NK-92 (cell line): ENCODE measurements around the gene ZC3HAV1L.
"Not testable (repeated sequence)": the region's sequence is repeated elsewhere in the genome, so short reads cannot be mapped to it uniquely, and the experiment has no call there.

Source experiments
- DNase-seq: peaks from one replicate; lab custom pipeline; 2025; ENCODE audit not compliant: unreplicated experiment; lab: John Stamatoyannopoulos, UW

ZC3HAV1L gene, protein sequence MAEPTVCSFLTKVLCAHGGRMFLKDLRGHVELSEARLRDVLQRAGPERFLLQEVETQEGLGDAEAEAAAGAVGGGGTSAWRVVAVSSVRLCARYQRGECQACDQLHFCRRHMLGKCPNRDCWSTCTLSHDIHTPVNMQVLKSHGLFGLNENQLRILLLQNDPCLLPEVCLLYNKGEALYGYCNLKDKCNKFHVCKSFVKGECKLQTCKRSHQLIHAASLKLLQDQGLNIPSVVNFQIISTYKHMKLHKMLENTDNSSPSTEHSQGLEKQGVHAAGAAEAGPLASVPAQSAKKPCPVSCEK

DNA sequence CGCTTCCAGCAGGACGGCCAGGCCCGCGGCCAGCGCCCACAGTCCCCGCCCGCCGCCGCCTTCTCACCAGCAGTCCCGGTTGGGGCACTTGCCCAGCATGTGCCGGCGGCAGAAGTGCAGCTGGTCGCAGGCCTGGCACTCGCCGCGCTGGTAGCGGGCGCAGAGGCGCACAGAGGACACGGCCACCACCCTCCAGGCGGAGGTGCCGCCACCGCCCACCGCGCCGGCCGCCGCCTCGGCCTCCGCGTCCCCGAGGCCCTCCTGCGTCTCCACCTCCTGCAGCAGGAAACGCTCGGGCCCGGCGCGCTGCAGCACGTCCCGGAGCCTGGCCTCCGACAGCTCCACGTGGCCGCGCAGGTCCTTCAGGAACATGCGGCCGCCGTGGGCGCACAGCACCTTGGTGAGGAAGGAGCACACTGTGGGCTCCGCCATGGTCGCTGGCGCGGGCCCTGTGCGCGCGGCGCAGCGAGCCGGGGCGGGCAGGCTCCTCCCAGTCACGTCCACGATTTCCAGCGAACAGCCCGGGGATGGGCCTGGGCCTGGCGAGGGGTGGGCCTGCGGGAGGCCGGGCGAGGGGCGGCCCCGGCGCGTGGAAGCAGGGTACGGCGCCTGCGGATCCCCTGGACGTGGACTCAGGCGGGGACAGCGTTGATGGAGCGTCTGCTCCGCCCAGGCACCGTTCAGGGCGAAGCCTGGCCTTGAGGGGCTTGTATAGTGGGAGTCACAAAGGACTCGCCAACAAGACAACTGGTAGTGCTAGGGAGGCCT is at the start of gene ZC3HAV1L:
TSS of gene ZC3HAV1L (minus strand) at position 457 of the 768 bp plus-strand sequence. CDS start at position 432, 25 bp downstream.
- DNase-seq, result no peak

DNA sequence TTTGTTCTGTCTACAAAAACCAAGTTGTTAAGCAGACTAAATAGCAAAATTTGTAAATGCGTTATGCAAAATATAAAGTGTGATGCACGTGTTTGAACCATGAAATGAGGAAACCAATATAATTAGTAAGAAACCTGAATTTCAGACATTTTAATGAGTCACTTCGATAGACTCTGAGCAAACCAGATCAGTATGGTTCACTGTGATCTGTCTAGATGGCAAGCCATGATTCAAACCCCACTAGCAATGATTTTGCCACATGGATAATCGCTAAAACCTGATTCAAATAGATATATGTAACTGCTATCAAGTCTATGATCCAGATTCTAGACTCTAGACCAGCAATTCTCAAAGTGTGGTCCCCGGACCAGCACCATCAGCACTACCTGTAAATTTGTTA is 48.9 kb upstream of the ZC3HAV1L start:
- no peak for DNase-seq

DNA sequence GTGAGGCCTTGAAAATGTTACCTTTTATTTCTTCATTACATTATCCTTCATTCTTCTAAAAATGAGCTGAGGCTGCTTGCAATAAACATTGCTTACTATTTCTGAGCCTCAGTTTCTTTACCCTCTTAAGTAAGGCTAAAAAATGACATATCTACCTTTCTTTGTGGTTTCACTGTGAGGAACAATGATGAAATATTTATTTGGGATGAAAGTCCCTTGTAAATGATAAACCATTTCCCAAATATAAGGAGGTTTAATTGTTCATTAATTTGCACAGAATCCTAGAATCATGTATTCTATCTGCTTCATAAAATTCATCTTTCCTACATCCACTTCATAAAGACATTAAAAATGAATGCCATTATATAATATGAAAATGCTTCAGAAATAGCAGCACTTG is 45.7 kb upstream of the ZC3HAV1L start:
- no peak for DNase-seq

- DNase-seq, result no peak
Measured at GRCh38 chr7:139080905-139081304, 45.1 kb upstream of the ZC3HAV1L start.

DNA sequence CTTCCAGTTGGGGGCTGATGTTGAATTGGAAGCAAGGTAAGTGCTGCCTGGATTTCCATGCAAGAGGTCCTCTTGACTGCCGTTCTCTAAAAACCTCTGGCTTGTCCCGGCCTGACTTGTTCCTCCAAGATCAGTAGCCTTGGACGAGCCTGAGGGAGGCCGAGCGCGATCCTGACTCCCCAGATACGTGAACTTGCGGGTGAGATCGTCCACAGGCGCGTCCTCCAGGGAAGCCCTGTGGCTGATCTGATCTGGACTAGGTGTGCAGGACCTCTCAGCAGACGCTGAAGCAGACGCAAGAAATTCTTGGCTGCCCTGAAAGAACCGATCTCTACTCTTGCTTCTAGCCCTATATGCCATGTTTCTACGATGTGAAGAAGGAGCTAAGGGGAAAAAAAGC is 44.0 kb upstream of the ZC3HAV1L start:
- no peak for DNase-seq

DNA sequence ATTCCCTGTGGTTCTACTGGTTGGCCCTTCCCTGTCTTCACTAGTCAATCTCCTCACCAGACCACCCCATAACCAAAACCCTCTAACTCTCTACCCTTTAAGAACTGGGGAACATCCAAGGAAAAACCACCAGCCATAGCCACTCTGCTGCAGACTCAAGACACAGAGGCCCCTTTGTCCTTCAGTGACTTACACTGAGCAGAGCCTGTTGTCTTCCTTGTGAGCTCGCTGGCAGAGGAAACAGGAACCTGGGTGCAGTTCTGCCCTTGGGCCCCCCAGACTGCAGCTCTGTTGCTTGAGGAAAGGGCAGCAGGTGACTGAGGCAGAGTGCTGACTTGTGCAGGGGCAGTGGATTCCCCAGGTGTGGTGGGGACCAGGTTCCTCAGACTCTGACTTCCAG is 43.1 kb upstream of the ZC3HAV1L start:
- DNase-seq, result no peak

DNA sequence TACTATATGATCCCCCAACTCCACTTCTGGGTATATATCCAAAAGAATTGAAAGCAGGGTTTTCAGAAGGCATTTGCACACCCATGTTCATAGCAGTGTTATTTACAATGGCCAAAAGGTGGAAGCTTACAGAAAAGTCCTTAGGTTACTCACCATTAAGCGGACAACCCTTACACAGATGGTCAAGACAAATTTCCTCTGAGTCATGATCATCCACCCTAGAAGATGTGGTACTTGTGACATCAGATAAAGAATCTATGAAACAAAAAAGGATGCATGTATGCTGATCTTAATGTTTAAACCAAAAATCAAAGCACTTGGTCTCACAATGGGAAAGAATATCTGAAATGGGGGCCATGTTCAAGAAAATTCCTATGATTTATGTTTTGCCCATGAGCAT is 42.6 kb upstream of the ZC3HAV1L start:
- no peak for DNase-seq

GRCh38 chr7:139077706-139078105 is 41.9 kb upstream of the ZC3HAV1L start:
- not testable (repeated sequence) for DNase-seq

DNA sequence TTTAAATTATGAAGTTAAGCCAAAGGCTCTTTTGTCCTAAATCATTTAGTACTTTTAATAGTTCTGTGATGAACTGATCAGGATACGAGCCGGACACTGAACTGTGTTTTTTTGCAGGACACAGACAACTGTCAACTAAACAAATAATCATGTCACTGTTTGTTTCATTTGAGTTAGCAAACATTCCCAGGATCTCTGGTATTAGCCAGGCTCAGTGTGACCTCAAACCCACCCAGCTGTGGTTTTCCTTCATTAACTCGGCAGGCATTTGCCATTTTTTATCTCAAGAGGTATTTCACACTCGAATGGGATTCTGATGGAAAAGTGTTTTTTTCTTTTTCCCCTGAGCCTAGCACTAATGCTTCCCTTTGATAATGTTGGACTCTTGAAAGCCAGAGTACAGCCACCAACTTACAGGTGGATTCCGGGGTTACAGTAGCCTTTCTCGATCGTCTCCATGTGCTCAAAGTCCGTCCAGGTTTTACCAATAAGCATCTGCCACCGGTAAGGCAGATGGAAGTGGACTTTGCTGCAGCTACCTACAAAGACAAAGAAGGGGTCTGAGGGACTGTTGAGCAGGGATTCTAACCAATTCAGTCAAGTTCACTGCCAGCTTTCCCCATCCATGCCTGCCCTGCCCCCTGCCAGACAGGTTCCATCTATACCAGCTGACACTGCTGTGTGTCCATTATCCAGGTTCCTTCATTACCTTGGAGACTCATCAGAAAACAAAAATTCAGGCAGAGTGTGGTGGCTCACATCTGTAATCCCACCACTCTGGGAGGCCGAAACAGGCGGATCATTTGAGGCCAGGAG is 40.2 kb upstream of the ZC3HAV1L start:
- no peak for DNase-seq

DNA sequence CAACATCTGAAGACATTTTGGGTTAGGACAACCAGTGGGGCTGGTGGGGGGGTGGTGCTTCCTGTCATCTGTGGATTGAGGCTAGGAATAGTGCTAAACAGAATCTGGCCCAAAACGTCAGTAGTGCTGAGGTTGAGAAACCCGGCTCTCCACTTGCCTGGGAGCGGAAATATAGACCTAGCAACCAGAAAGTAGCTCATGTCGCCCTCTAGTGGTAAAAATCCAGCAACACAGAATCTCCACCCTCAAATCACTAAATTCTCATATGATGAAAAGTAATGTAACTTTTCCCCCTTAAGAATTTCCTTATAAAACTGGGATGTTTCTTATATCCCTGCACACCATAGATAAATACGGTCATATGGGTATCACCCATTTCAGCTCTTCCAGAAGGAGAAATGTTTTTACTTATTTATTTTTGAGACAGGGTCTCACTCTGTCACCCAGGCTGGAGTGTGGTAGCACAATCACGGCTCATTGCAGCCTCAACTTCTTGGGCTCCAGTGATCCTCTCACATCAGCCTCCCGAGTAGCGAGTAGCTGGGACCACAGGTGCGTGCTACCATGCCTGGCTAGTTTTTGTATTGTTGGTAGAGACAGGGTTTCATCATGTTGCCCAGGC is 39.3 kb upstream of the ZC3HAV1L start:
- no peak for DNase-seq

- no peak for DNase-seq
Measured at GRCh38 chr7:139072796-139073195, 37.0 kb upstream of the ZC3HAV1L start.

DNA sequence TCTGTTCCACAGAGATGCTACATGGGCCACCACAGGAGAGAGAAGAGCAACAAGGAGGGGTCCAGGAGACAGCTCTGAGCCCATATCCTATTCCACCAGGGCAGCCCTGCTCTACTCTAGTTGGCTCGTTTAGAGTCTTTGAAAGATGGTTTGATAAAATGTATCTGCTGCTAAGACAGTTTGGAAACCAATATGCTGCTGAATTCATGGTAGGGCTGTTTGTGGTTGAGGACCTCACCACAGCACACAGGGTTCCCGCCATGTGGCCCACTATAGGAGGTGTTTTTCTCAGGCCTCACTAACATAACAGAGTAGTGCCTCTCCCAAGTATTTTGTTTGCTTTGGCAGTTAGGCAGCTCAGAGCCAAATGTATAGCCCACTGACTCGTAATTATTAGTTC is 35.8 kb upstream of the ZC3HAV1L start:
- no peak for DNase-seq

- no peak for DNase-seq
Measured at GRCh38 chr7:139068544-139069399, 32.9 kb upstream of the ZC3HAV1L start.

- no peak for DNase-seq
Measured at GRCh38 chr7:139066315-139066714, 30.5 kb upstream of the ZC3HAV1L start.

DNA sequence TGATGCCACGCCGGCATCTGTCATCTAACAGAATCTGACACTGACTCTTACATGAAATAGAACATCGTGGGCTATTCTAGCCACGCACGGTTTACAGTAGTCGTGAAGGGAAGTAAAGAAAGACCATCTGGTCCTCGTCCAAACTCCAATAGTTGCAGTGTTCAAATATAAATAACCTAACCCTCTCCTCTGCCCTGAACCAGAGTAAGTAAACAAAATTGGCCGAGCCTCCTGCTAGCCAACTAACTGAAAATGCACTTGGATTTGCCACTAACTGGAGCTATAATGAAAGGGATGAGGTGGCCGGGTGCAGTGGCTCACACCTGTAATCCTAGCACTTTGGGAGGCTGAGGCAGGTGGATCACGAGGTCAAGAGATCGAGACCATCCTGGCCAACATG is 29.5 kb upstream of the ZC3HAV1L start:
- no peak for DNase-seq

DNA sequence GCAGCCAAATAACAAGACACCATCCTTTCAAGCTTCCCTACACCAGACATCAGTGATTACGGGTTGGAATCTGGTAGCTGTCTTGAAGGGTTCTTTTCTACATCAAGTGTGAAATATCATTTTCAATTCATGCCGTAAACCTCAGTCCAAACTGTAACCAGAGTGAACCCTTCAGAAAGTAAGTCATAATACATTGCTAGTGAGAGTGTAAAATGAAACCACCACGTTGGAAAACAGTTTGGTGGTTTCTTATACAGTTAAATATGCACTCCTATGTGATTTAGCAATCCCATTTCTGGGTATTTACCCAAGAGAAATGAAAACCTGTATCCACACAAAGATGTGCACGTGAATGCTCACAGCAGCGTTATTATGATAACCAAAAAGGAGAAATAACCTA is 25.6 kb upstream of the ZC3HAV1L start:
- DNase-seq, result no peak

- no peak for DNase-seq
Measured at GRCh38 chr7:139060695-139061237, 24.9 kb upstream of the ZC3HAV1L start.

DNA sequence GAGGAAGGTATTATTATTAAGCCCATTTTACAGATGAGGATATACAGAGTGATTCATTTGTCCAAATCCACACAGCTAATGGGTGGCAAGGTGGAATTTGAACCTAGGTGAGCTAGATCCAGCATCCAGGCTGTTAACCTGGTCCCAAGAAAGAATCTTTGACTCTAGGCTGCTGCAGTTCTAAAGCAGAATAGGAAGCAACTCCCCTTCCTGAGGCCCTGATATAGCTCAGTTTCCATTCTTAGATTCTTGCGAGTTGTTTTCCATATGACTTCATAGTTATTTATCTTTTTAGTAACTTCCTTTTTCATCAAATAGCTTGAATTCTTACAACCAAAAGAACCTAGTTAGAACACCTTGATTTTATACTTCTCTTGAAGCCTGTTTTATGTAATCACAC is 24.1 kb upstream of the ZC3HAV1L start:
- DNase-seq, result no peak

DNA sequence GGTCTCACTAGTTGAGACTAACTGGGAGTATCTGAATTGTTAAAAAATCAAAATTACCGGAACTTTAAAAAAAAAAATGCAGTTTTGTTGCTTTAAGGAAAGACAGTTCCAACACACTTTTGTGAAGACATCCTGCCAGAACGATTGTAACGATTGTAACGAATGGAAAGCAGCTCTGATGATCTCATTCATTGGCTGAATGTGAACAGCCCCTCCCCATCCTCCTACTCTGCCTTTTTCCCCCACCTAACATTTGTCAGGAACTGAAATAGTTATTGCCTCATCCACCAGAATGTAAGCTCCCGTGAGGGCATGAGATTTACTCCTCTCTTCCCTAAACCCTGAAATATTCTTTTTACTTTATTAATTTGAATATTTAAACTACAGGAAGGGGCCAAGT is 23.1 kb upstream of the ZC3HAV1L start:
- no peak for DNase-seq

DNA sequence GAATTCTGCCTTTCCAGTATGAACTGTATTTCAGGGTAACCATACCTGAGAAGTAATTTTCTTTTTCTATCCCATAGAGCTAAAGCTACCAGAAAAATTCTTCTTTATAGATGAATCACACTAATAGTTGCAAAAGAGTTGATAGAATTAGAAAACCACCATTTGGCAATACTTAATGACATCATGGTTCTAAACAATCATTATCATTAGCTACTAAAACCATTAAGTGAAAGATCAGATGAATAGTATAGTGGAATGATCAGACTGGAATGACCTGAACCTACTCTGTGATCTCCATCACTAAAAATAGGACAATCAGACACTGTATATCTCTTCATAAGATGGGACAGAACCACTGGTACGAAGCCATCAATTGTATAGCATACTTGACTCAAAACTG is 19.8 kb upstream of the ZC3HAV1L start:
- no peak for DNase-seq
